Cardiac muscle cell (in vitro differentiated cells and primary cell): ENCODE measurements around the gene EFHC1. TPM values are rescaled to one million over a fixed set of nuclear protein-coding genes. Genes with fewer than 3 reads are reported as not detected.

ENCODE experiments used
- DNase-seq, 2 donors: peaks; one replicate each; pipeline versions ENCODE4 v3.0.0 to v3.0.0-alpha.2; 2010 to 2017; ENCODE audit warnings: low read depth in 1 of 2, low spot score in 1 of 2
- H3K27ac ChIP-seq: fragments of 200-600 bp; sonication (generic); 2 replicates; pipeline ENCODE4 v1.5.1; 2016
- H3K27me3 ChIP-seq: fragments of 200-600 bp; sonication (generic); 2 replicates; pipeline ENCODE4 v1.6.0; 2016; ENCODE audit warnings: control low read depth
- H3K36me3 ChIP-seq: fragments of 200-600 bp; sonication (generic); 2 replicates; pipeline ENCODE4 v1.5.1; 2016; ENCODE audit warnings: control low read depth
- H3K4me1 ChIP-seq: fragments of 200-600 bp; sonication (generic); 2 replicates; pipeline ENCODE4 v1.8.1; 2017; ENCODE audit warnings: low read depth, mild to moderate bottlenecking, mixed run types
- H3K4me3 ChIP-seq: fragments of 200-600 bp; sonication (generic); 2 replicates; pipeline ENCODE4 v1.5.1; 2016; ENCODE audit warnings: mild to moderate bottlenecking
- H3K9me3 ChIP-seq: fragments of 200-600 bp; sonication (generic); 2 replicates; pipeline ENCODE4 v1.5.1; 2017; ENCODE audit warnings: low read depth, mild to moderate bottlenecking, control low read depth
- CTCF ChIP-seq: IDR thresholded peaks from 2 replicates; pipeline ENCODE4 v1.5.1; 2012; ENCODE audit warnings: low read depth, mild to moderate bottlenecking, low read length
- polyA plus RNA-seq: library from polyadenylated mRNA; unstranded; fragments of >200 nt; fragmentation: Nextera tagmentation; extraction: Ambion mirVana; gene quantifications from 2 replicates; pipeline ENCODE4 v1.2.1, GENCODE V29; 2016
- total RNA-seq: library from RNA; depleted of rRNA; stranded (reverse); fragments of >200 nt; gene quantifications from 2 replicates; pipeline ENCODE4 v1.2.3, GENCODE V29; 2016

EFHC1 gene
- total and polyA plus RNA-seq, 2 experiments from 2014 or later = 21.0 to 22.7 TPM

GRCh38 chr6:52570291-52570700 lies 150.2 kb downstream of the EFHC1 start:
- Histone ChIP-seq H3K4me3 (no peak overlapping the region), H3K27ac (peak overlapping the region; percentile 49), H3K36me3 (no peaks in the 10 kb centered on the region), H3K9me3 (no peaks in the 10 kb centered on the region), H3K27me3 (no peaks in the 10 kb centered on the region), H3K4me1 (peaks cover 50% of the 10 kb centered on the region)
- peak in 1 of 2 donors; percentile 51 for DNase-seq
- TF ChIP-seq CTCF = no peak

DNA sequence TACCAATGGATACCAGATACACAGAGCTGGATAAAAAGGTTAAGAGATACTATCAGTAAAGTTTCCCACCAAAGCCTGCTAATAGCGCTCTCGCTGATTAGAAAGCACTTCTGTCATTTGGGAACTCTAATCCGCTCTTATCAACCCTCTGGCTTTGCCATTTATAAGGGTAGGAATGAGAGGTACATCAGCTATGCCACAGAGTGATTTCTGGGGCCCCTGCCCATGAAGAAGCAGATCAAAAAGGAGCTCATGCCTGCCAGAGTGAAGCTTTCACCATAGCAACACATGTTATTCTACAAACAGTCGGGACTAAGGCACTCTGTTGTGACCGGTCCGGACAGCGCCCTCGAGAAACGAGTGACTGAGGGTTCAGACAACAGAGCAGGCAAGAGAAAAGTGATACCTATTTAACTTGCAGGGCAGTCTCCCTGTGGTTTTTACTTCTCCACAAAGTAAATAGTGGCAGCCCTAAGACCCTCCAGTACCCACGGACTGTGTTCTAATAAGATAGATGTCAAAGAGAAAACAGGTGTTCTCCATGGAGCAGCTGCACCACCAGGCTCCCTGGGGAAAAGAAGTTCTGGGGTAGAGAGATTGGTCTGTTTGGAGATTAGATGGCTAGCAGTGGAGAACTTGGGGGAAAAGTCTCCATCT lies 151.1 kb downstream of the EFHC1 start:
- no peaks in the 10 kb centered on the region for H3K36me3 ChIP-seq
- no peaks in the 10 kb centered on the region for H3K27me3 ChIP-seq
- H3K4me1 ChIP-seq = peaks cover 52% of the 10 kb centered on the region
- TF ChIP-seq CTCF = no peak
- no peak for DNase-seq
- no peak overlapping the region for H3K4me3 ChIP-seq
- no peaks in the 10 kb centered on the region for H3K9me3 ChIP-seq
- H3K27ac ChIP-seq = peak overlapping the region; percentile 49

DNA sequence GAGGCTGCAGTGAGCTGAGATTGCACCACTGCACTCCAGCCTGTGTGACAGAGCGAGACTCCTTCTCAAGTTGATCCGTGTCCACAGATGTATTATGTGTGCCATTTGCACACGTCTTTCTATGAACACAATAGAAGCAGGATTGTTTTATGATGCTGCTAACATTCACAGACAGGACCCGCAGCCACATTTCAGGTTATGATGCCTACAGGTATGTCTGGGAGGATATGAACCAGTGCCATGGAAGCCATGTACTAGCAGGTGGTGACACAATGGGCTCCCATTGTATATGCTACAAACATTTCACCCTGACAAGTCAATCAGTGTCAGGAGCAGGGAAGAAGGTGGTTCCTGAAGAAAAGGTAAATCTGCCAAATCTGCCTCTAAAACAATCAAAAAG lies 152.4 kb downstream of the EFHC1 start:
- H3K4me1 ChIP-seq = peaks cover 48% of the 10 kb centered on the region
- H3K27ac ChIP-seq = peak overlapping the region; percentile 81
- DNase-seq = no peak
- no peaks in the 10 kb centered on the region for H3K9me3 ChIP-seq
- no peaks in the 10 kb centered on the region for H3K27me3 ChIP-seq
- no peak for TF ChIP-seq CTCF
- no peaks in the 10 kb centered on the region for H3K36me3 ChIP-seq
- H3K4me3 ChIP-seq = no peak overlapping the region

GRCh38 chr6:52573295-52573694 lies 153.2 kb downstream of the EFHC1 start:
- DNase-seq = peak; percentile 56 to 57
- no peaks in the 10 kb centered on the region for H3K9me3 ChIP-seq
- peaks cover 48% of the 10 kb centered on the region for H3K4me1 ChIP-seq
- H3K27me3 ChIP-seq = no peaks in the 10 kb centered on the region
- TF ChIP-seq CTCF = peak; percentile 14
- peak overlapping the region; percentile 81 for H3K27ac ChIP-seq
- H3K36me3 ChIP-seq = no peaks in the 10 kb centered on the region
- H3K4me3 ChIP-seq = no peak overlapping the region

Other genes starting within 250 kb of the EFHC1 start
- not detected in 2 replicates for gene IL17A, start 234.0 kb upstream of the EFHC1 start, total RNA-seq
- gene IL17A, start 234.0 kb upstream of the EFHC1 start, polyA plus RNA-seq = not detected in 2 replicates
- gene IL17F, start 175.8 kb upstream of the EFHC1 start, total RNA-seq = not detected in 2 replicates
- not detected in 2 replicates for gene IL17F, start 175.8 kb upstream of the EFHC1 start, polyA plus RNA-seq
- gene MCM3, start 135.6 kb upstream of the EFHC1 start, total RNA-seq = 130 and 149 TPM in 2 replicates
- 98.8 and 134 TPM in 2 replicates for gene MCM3, start 135.6 kb upstream of the EFHC1 start, polyA plus RNA-seq
- 16.5 and 16.8 TPM in 2 replicates for gene PAQR8, start 58.2 kb upstream of the EFHC1 start, total RNA-seq
- 15.5 and 19.7 TPM in 2 replicates for gene PAQR8, start 58.2 kb upstream of the EFHC1 start, polyA plus RNA-seq
- gene TRAM2, start 156.7 kb downstream of the EFHC1 start, total RNA-seq = 6.6 and 7.0 TPM in 2 replicates
- gene TRAM2, start 156.7 kb downstream of the EFHC1 start, polyA plus RNA-seq = 4.5 and 7.7 TPM in 2 replicates